A549 (cell line): ENCODE measurements around the gene POLE2. TPM values are rescaled to one million over a fixed set of nuclear protein-coding genes. Genes with fewer than 3 reads are reported as not detected.
"Not testable (repeated sequence)": the region's sequence is repeated elsewhere in the genome, so short reads cannot be mapped to it uniquely, and the experiment has no call there.

Source experiments
- ATAC-seq, 2 experiments: fragments of 200-7000 bp in 1 of 2; fragments of >200 bp in 1 of 2; cut with Nextera tagmentation in 1 of 2; cut with Tn5 transposase in 1 of 2; 3 replicates each; pipeline versions ENCODE4 v1.8.0 to v1.9.1; 2018 to 2020; ENCODE audit warnings: mild to moderate bottlenecking in 1 of 2, moderate library complexity in 1 of 2
- CTCF ChIA-PET: fragments of 300-600 bp; sonication (Branson Sonifier 250); formaldehyde crosslinking; extraction: SDS; loops from one replicate; lab custom pipeline; 2021; ENCODE audit warnings: antibody characterized with exemption, inconsistent platforms; lab: Yijun Ruan, JAX
- POLR2A ChIA-PET: fragments of 350-600 bp; formaldehyde crosslinking; extraction: SDS; loops from one replicate; lab custom pipeline; 2021; ENCODE audit warnings: antibody characterized with exemption, inconsistent platforms; lab: Yijun Ruan, JAX
- DNase-seq, 2 experiments: peaks; one replicate each; pipeline versions ENCODE4 v3.0.0 to v3.0.0-alpha.2; 2011 to 2016; ENCODE audit warnings: low read depth in 1 of 2, low spot score in 1 of 2
- FAIRE-seq: peaks from 2 replicates; lab custom pipeline; 2011; peaks lifted over from hg19 to GRCh38; lab: Jason Lieb, UNC
- H3K27ac ChIP-seq, 2 experiments: fragments of >200 bp; sonication (Bioruptor Twin); formaldehyde crosslinking; 3 replicates each; pipeline ENCODE4 v1.5.1; 2016 to 2017
- H3K4me1 ChIP-seq: fragments of >200 bp; sonication (Bioruptor Twin); formaldehyde crosslinking; 3 replicates; pipeline ENCODE4 v1.6.1; 2016
- H3K4me2 ChIP-seq: fragments of >200 bp; sonication (Bioruptor Twin); formaldehyde crosslinking; 3 replicates; pipeline ENCODE4 v1.6.1; 2016
- H3K4me3 ChIP-seq: fragments of >200 bp; sonication (Bioruptor Twin); formaldehyde crosslinking; 3 replicates; pipeline ENCODE4 v1.5.1; 2016
- H3K9me3 ChIP-seq: fragments of >200 bp; sonication (Bioruptor Twin); formaldehyde crosslinking; 3 replicates; pipeline ENCODE4 v1.6.1; 2016
- CBX8 ChIP-seq: fragments of 200-600 bp; sonication (generic); IDR thresholded peaks from 2 replicates; pipeline ENCODE4 v1.6.1; 2016
- ELK1 ChIP-seq: fragments of 150-350 bp; IDR thresholded peaks from 2 replicates; pipeline ENCODE4 v1.6.1; 2014; ENCODE audit warnings: low read depth, mild to moderate bottlenecking, low read length
- FOSL2 ChIP-seq, 2 experiments: fragments of 450-650 bp in 1 of 2; fragments of >200 bp in 1 of 2; sonication (Bioruptor Twin) in 1 of 2; formaldehyde crosslinking; IDR thresholded peaks; 2 replicates each; pipeline versions ENCODE4 v1.5.0 to v1.6.1; 2016 to 2020; ENCODE audit warnings: mild to moderate bottlenecking in 1 of 2, moderate library complexity in 1 of 2
- FOXS1 ChIP-seq: fragments of 250-450 bp; sonication (Bioruptor Pico); IDR thresholded peaks from 2 replicates; pipeline ENCODE4 v1.5.0; 2020; ENCODE audit warnings: mild to moderate bottlenecking, moderate library complexity
- HDAC2 ChIP-seq: fragments of 200-600 bp; sonication (generic); IDR thresholded peaks from 2 replicates; pipeline ENCODE4 v1.6.1; 2016
- HOXB13 ChIP-seq: fragments of 250-450 bp; sonication (Bioruptor Pico); IDR thresholded peaks from 2 replicates; pipeline ENCODE4 v1.5.0; 2020; ENCODE audit warnings: low read depth, mild to moderate bottlenecking, moderate library complexity
- HOXB5 ChIP-seq: fragments of 250-450 bp; sonication (Bioruptor Pico); IDR thresholded peaks from 2 replicates; pipeline ENCODE4 v1.5.0; 2020; ENCODE audit warnings: mild to moderate bottlenecking, moderate library complexity
- JUN ChIP-seq, 2 experiments: fragments of >200 bp; sonication (Bioruptor Twin); formaldehyde crosslinking; IDR thresholded peaks; 2 replicates in 1 of 2; 3 replicates in 1 of 2; pipeline ENCODE4 v1.6.1; 2016 to 2017
- JUNB ChIP-seq: fragments of >200 bp; sonication (Bioruptor Twin); formaldehyde crosslinking; IDR thresholded peaks from 2 replicates; pipeline ENCODE4 v1.6.1; 2016
- MAFK ChIP-seq: fragments of 450-650 bp; IDR thresholded peaks from 2 replicates; pipeline ENCODE4 v1.6.1; 2014; ENCODE audit not compliant: partially characterized antibody
- MAZ ChIP-seq: fragments of 150-350 bp; IDR thresholded peaks from 2 replicates; pipeline ENCODE4 v1.6.1; 2014; ENCODE audit warnings: antibody characterized with exemption, low read depth, low read length, borderline replicate concordance
- NPAS2 ChIP-seq: fragments of 250-450 bp; sonication (Bioruptor Pico); IDR thresholded peaks from 2 replicates; pipeline ENCODE4 v1.8.0; 2022; ENCODE audit warnings: mild to moderate bottlenecking, moderate library complexity, borderline replicate concordance
- NR3C1 ChIP-seq: fragments of >200 bp; sonication (Bioruptor Twin); formaldehyde crosslinking; IDR thresholded peaks from 3 replicates; pipeline ENCODE4 v1.6.1; 2017
- PBX3 ChIP-seq: IDR thresholded peaks from 2 replicates; pipeline ENCODE4 v1.6.1; 2012
- POLR2AphosphoS2 ChIP-seq: conservative IDR thresholded peaks from 2 replicates; pipeline ENCODE4 v1.6.1; 2012; ENCODE audit warnings: low read length, improper control_type of control experiment, inconsistent platforms
- RARB ChIP-seq: fragments of 250-450 bp; sonication (Bioruptor Pico); IDR thresholded peaks from 2 replicates; pipeline ENCODE4 v1.8.0; 2021; ENCODE audit warnings: mild to moderate bottlenecking, moderate library complexity
- REST ChIP-seq: fragments of 200-600 bp; sonication (generic); IDR thresholded peaks from 2 replicates; pipeline ENCODE4 v1.6.1; 2016; ENCODE audit warnings: antibody characterized with exemption, mild to moderate bottlenecking, moderate library complexity
- RNF2 ChIP-seq: fragments of 200-600 bp; sonication (generic); IDR thresholded peaks from 2 replicates; pipeline ENCODE4 v1.6.1; 2016; ENCODE audit warnings: low read depth, mild to moderate bottlenecking, antibody characterized with exemption, moderate library complexity, borderline replicate concordance
- SMC3 ChIP-seq: fragments of >200 bp; sonication (Bioruptor Twin); formaldehyde crosslinking; IDR thresholded peaks from 3 replicates; pipeline ENCODE4 v1.6.1; 2018; ENCODE audit warnings: inconsistent platforms
- ZNF302 ChIP-seq: fragments of 250-450 bp; sonication (Bioruptor Pico); IDR thresholded peaks from 2 replicates; pipeline ENCODE4 v1.9.0; 2021; ENCODE audit warnings: inconsistent platforms, mild to moderate bottlenecking, moderate library complexity
- ZSCAN20 ChIP-seq: fragments of 250-450 bp; sonication (Bioruptor Pico); IDR thresholded peaks from 2 replicates; pipeline ENCODE4 v1.8.0; 2022; ENCODE audit warnings: mild to moderate bottlenecking, moderate library complexity
- WGBS: methylation state at CpG from one replicate; pipeline ENCODE4 v1.1.6; 2017; ENCODE audit errors: missing lambda C conversion rate; 5-methylcytosine and 5-hydroxymethylcytosine counted together
- polyA plus RNA-seq, 4 experiments: library from polyadenylated mRNA; depleted of rRNA in 3 of 4; stranded (reverse); fragments of >200 nt; fragmentation: RNase III in 1 of 4; extraction: RNeasy Plus Mini Kit Qiagen cat#74134 plus additional on column Dnase treatment in 1 of 4; gene quantifications; 2 replicates in 3 of 4; 3 replicates in 1 of 4; pipeline ENCODE4 v1.2.3, GENCODE V29; 2011 to 2017
- TF ChIP-seq, protein P1 (sequence below): IDR thresholded peaks from 2 replicates; pipeline ENCODE4 v1.6.1; 2012
- TF ChIP-seq, protein P2 (sequence below): fragments of 450-650 bp; IDR thresholded peaks from 2 replicates; pipeline ENCODE4 v1.6.1; 2014; ENCODE audit warnings: antibody characterized with exemption
- TF ChIP-seq, protein P3 (sequence below): IDR thresholded peaks from 2 replicates; pipeline ENCODE4 v1.6.1; 2012; ENCODE audit warnings: low read depth, borderline replicate concordance

POLE2 gene
- polyA plus RNA-seq, 2 of the 4 experiments (the other 2 are of a cell fraction): 20.2 to 28.1 TPM

- Histone ChIP-seq H3K4me1 (no peaks in the 10 kb centered on the region), H3K27ac (no peak overlapping the region), H3K4me3 (no peak overlapping the region)
- FAIRE-seq (no peak), DNase-seq (no peak)
- POLR2A ChIA-PET: no interaction called here
- WGBS: 77% methylated on average over 5 of the region's 5 CpGs
- CTCF ChIA-PET: no interaction called here
- TF ChIP-seq ZSCAN20 (CRISPR knock-in tag) (no peak), JUNB (no peak), ELK1 (no peak), RNF2 (no peak), RARB (no peak), HDAC2 (no peak), MAZ (no peak), HOXB13 (CRISPR knock-in tag) (no peak), PBX3 (no peak)
- TF ChIP-seq, protein P1, sequence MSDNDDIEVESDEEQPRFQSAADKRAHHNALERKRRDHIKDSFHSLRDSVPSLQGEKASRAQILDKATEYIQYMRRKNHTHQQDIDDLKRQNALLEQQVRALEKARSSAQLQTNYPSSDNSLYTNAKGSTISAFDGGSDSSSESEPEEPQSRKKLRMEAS: no peak
- TF ChIP-seq, all 56 proteins: peak for 0
- Histone ChIP-seq H3K4me2 (no peak overlapping the region), H3K9me3 (no peaks in the 10 kb centered on the region)
- no peak for ATAC-seq
These were observed 39.2 kb upstream of the POLE2 start for GRCh38 chr14:49727171-49727570.

- H3K27ac ChIP-seq, FAIRE-seq, H3K4me2 ChIP-seq, H3K9me3 ChIP-seq, H3K4me3 ChIP-seq, ATAC-seq, DNase-seq, H3K4me1 ChIP-seq, POLR2A ChIA-PET: not testable (repeated sequence)
- 66% methylated on average over 9 of the region's 9 CpGs for WGBS
- CTCF ChIA-PET: interaction anchor here (0.6 to 1.8 kb wide), 2 partner anchors 17 to 89 kb away, joined by 3 to 5 read pairs; no protein-coding TSS in a partner anchor
These were observed 33.9 kb upstream of the POLE2 start for GRCh38 chr14:49721733-49722435.

GRCh38 chr14:49720744-49721143 lies 32.7 kb upstream of the POLE2 start:
- Histone ChIP-seq H3K4me2 (no peak overlapping the region), H3K4me1 (no peaks in the 10 kb centered on the region), H3K27ac (no peak overlapping the region), H3K4me3 (no peak overlapping the region), H3K9me3 (no peaks in the 10 kb centered on the region)
- ChIA-PET CTCF (no interaction called here), POLR2A (no interaction called here)
- ATAC-seq (no peak), DNase-seq (no peak), FAIRE-seq (no peak)
- TF ChIP-seq, protein P1: no peak
- no peak for TF ChIP-seq MAFK
- no peak for TF ChIP-seq NPAS2 (CRISPR knock-in tag)
- TF ChIP-seq REST: no peak
- no peak for TF ChIP-seq SMC3
- no peak for TF ChIP-seq FOSL2 (IDR thresholded peaks at IDR 0.05)
- no peak for TF ChIP-seq FOSL2 (CRISPR knock-in tag; IDR thresholded peaks at IDR 0.05)
- no peak for TF ChIP-seq HOXB5
- TF ChIP-seq NR3C1: no peak
- no peak for TF ChIP-seq CBX8
- TF ChIP-seq ZNF302: no peak
- TF ChIP-seq, protein P2, sequence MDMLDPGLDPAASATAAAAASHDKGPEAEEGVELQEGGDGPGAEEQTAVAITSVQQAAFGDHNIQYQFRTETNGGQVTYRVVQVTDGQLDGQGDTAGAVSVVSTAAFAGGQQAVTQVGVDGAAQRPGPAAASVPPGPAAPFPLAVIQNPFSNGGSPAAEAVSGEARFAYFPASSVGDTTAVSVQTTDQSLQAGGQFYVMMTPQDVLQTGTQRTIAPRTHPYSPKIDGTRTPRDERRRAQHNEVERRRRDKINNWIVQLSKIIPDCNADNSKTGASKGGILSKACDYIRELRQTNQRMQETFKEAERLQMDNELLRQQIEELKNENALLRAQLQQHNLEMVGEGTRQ: no peak
- TF ChIP-seq, protein P3, sequence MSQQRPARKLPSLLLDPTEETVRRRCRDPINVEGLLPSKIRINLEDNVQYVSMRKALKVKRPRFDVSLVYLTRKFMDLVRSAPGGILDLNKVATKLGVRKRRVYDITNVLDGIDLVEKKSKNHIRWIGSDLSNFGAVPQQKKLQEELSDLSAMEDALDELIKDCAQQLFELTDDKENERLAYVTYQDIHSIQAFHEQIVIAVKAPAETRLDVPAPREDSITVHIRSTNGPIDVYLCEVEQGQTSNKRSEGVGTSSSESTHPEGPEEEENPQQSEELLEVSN: no peak
- TF ChIP-seq ELK1: no peak
- no peak for TF ChIP-seq FOXS1 (CRISPR knock-in tag)
- TF ChIP-seq JUN (IDR thresholded peaks at IDR 0.05): no peak
- TF ChIP-seq HOXB13 (CRISPR knock-in tag): no peak
- TF ChIP-seq POLR2AphosphoS2: no peak
